ENCODE data around the gene FMO3.

FMO3 gene

DNA sequence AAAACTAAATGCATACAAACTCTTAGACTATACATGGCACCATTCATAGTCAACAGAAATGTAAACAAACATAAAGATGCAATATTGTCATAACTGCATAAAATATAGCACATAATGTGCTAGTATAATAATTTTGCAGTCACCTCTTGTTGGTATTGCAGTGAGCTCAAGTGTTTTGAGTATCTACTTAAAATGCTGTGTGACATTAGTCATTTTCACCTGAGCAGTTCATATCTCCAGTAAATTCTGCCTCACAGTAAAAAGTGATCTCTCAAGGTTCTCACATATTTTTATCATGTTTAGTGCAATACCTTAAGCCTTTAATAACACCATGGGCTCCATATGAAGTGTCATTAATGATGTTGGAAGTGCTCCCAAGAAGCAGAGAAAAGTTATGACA is 64.8 kb downstream of the FMO3 start:
- no peak for DNase-seq (ENCODE audit: extremely low read depth in 1 of 2, low read depth in 1 of 2)

DNA sequence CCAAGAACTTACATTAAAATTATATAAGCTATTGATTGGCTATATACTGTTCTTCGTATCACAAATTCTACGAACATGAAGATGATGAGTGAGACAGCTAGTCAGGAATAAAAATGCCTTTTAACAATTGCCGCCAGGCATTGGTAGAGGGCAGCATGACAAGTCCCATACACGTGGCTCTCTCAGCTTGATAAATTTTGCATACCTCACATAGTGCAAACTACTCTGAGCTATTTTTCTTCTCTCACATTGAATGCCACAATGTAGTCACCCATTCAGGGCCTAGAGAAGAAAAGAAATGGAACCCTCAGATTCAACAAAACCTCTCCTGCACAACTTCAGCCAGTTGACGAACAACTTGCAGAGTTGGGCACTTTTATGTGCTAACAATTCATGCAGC is 67.4 kb downstream of the FMO3 start:
- no peak for DNase-seq (ENCODE audit: extremely low read depth in 1 of 2, low read depth in 1 of 2)

DNA sequence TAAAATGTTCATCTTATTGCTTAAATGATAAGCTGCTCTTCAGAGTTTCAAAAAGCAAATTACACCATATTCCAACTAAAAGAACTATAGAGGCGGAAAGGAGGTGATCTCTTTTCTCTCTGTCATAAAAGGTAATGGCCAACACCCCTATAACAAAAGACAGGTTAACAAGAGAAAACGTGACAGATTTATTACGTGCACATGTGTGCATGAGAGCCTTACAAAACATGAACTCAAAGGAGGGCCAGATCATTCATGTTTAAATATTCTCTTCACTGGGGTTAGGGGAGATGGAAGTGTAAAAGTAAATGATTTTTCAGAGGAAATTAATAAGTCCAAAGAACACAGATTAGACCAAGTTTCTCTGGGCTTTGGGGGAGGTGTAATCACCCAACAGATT is 67.8 kb downstream of the FMO3 start:
- DNase-seq (ENCODE audit: extremely low read depth in 1 of 2, low read depth in 1 of 2): no peak

DNA sequence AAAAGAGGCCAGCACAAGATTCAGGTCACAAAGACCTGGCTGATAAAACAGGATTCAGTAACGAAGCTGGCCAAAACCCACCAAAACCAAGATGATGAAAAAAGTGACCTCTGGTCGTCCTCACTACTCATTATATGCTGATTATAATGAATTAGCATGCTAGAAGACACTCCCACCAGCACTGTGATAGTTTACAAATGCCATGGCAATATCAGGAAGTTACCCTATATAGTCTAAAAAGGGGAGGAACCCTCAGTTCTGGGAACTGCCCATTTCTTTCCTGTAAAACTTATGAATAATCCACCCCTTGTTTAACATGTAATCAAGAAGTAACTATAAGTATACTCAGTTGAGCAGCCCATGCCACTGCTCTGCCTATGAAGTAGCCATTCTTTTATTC is 68.4 kb downstream of the FMO3 start:
- DNase-seq (ENCODE audit: extremely low read depth in 1 of 2, low read depth in 1 of 2): no peak

DNA sequence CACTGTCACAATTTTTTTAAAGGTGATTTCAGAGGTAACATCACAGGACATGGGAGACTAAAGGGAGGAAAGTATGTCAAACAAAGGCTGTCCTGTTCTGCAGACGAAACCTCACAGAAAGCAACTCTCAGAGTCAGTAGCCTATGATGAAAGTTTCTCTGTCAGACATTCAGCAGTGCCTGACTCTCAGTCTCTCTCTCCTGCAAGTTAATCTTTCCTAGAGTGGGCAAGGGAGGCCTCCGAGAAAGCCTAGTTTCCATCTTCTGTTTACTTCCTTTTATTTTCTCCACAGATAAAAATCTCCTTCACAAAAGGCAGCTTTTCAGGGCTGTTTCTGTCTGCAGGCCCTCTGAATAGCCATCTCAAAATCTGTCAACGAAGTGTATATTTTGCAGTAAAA is 69.5 kb downstream of the FMO3 start:
- DNase-seq (ENCODE audit: extremely low read depth in 1 of 2, low read depth in 1 of 2): no peak

DNA sequence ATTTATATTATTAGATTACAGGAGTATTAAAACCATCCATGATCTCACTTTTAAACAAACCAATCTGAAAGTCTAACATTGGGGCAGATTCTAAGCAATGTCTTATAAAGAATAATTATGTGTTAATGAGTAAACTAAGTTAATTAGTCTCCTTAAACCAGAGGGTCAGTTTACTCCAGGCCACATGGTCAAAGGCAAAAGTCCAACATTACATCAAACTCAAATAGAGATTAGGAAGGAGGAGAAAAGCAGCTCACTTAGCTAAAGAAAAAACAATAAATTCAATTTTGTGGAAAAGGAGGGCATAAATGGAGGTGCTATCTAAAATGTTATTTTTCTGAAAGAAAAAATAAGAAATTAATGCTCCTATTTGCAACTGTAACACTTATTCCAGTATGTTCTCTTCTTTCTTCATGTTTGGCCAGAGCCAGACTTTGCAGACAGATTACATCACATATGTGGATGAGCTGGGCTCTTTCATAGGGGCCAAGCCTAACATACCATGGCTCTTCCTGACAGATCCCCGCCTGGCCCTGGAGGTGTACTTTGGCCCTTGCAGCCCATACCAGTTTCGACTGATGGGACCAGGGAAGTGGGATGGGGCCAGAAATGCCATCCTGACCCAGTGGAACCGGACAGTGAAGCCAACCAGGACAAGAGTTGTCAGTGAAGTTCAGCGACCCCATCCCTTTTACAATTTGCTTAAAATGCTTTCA is 70.1 kb downstream of the FMO3 start:
- DNase-seq (ENCODE audit: extremely low read depth in 1 of 2, low read depth in 1 of 2): no peak

DNA sequence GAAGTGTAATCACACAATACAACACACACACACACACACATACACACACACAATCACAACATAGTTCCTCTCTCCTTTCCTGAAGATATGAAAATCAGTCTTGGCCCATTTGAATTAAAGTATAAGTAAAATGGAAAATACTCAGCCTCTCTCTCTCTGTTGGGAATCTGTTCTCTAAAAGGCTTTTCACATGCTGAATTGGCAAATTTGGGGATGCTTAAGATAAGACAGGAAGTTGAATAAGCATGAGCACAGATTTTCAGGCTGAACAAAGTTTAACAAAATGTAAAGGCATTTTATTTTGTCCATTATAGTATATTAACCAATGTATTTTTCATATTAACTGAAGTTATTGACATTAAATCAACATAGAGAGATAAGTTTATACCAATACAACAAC is 70.7 kb downstream of the FMO3 start:
- DNase-seq (ENCODE audit: extremely low read depth in 1 of 2, low read depth in 1 of 2): no peak

DNA sequence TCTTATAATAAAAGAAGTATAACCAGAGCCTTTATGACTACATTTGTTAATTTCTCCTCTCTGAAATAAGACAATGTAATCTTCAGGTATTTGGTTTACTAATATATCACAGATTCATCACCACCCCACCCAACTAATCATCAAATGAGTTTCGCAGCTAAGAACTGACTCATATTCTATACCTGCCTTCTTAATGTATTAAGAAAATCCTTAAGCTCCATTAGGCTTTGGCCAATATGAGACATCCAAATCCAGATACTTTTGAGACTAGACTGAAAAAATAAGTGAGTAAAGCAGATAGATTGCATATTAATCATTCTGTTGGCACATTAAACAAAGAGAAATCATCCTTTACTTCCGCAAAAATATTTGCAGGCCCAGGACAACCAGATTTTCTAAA is 75.7 kb downstream of the FMO3 start:
- DNase-seq (ENCODE audit: extremely low read depth in 1 of 2, low read depth in 1 of 2): no peak

All from activated CD8-positive, alpha-beta memory T cell treated with anti-CD3 and anti-CD28 coated beads for 1 hour (primary cell).